ENCODE measurements around the gene IL27RA.
A peak's percentile ranks its signal among the peaks of the same experiment; 100 is the strongest.

IL27RA gene

GRCh38 chr19:14054099-14054498 is 22.5 kb downstream of the IL27RA start:
- TF ChIP-seq CTCF (IDR thresholded peaks at IDR 0.05; ENCODE audit: control insufficient read depth, insufficient read depth, low read depth, low read length, missing control alignments), result no peak
- no peak for DNase-seq (ENCODE audit: low read depth)
- no peak overlapping the region for H3K4me3 ChIP-seq (ENCODE audit: control insufficient read depth, low read depth, low read length)

GRCh38 chr19:14054721-14055120 is 23.2 kb downstream of the IL27RA start:
- no peak overlapping the region for H3K4me3 ChIP-seq (ENCODE audit: control insufficient read depth, low read depth, low read length)
- DNase-seq (ENCODE audit: low read depth), result no peak
- TF ChIP-seq CTCF (IDR thresholded peaks at IDR 0.05; ENCODE audit: control insufficient read depth, insufficient read depth, low read depth, low read length, missing control alignments), result no peak

- TF ChIP-seq CTCF (IDR thresholded peaks at IDR 0.05; ENCODE audit: control insufficient read depth, insufficient read depth, low read depth, low read length, missing control alignments), result no peak
- no peak overlapping the region for H3K4me3 ChIP-seq (ENCODE audit: control insufficient read depth, low read depth, low read length)
- DNase-seq (ENCODE audit: low read depth), result no peak
These were observed 23.8 kb downstream of the IL27RA start for GRCh38 chr19:14055396-14055795.

GRCh38 chr19:14056069-14056666 is 24.6 kb downstream of the IL27RA start:
- no peak for DNase-seq (ENCODE audit: low read depth)
- no peak overlapping the region for H3K4me3 ChIP-seq (ENCODE audit: control insufficient read depth, low read depth, low read length)
- no peak for TF ChIP-seq CTCF (IDR thresholded peaks at IDR 0.05; ENCODE audit: control insufficient read depth, insufficient read depth, low read depth, low read length, missing control alignments)

GRCh38 chr19:14056741-14057356 is 25.3 kb downstream of the IL27RA start:
- peak overlapping the region; percentile 4; the same call in 1 of the 2 replicates for H3K4me3 ChIP-seq (ENCODE audit: control insufficient read depth, low read depth, low read length)
- DNase-seq (ENCODE audit: low read depth), result no peak
- TF ChIP-seq CTCF (IDR thresholded peaks at IDR 0.05; ENCODE audit: control insufficient read depth, insufficient read depth, low read depth, low read length, missing control alignments), result no peak

GRCh38 chr19:14058182-14059092 is 26.9 kb downstream of the IL27RA start:
- no peak for DNase-seq (ENCODE audit: low read depth)
- TF ChIP-seq CTCF (IDR thresholded peaks at IDR 0.05; ENCODE audit: control insufficient read depth, insufficient read depth, low read depth, low read length, missing control alignments), result no peak
- H3K4me3 ChIP-seq (ENCODE audit: control insufficient read depth, low read depth, low read length), result no peak overlapping the region; the same call in 1 of the 2 replicates

Measured in AG09309 (cell line).